ENCODE results near the gene RAB18.

RAB18 gene

GRCh38 chr10:27506280-27506679 lies 2.2 kb downstream of the RAB18 start:
- H3K4me3 ChIP-seq (ENCODE audit: low read length): peak overlapping the region; percentile 6
- DNase-seq (ENCODE audit: low read depth): no peak
- TF ChIP-seq CTCF (conservative IDR thresholded peaks at IDR 0.05; ENCODE audit: low read length): no peak

- H3K4me3 ChIP-seq (ENCODE audit: low read length): no peak overlapping the region
- TF ChIP-seq CTCF (conservative IDR thresholded peaks at IDR 0.05; ENCODE audit: low read length): no peak
- DNase-seq (ENCODE audit: low read depth): peak; percentile 25
Observed at GRCh38 chr10:27512548-27512947, 8.4 kb downstream of the RAB18 start.

GRCh38 chr10:27513451-27514191 lies 9.5 kb downstream of the RAB18 start:
- DNase-seq (ENCODE audit: low read depth): peak; percentile 86
- no peak overlapping the region for H3K4me3 ChIP-seq (ENCODE audit: low read length)
- no peak for TF ChIP-seq CTCF (conservative IDR thresholded peaks at IDR 0.05; ENCODE audit: low read length)

- DNase-seq (ENCODE audit: low read depth): no peak
- TF ChIP-seq CTCF (conservative IDR thresholded peaks at IDR 0.05; ENCODE audit: low read length): no peak
Observed at GRCh38 chr10:27514243-27514642, 10.1 kb downstream of the RAB18 start.

GRCh38 chr10:27518261-27518660 lies 14.2 kb downstream of the RAB18 start:
- TF ChIP-seq CTCF (conservative IDR thresholded peaks at IDR 0.05; ENCODE audit: low read length): no peak
- no peak for DNase-seq (ENCODE audit: low read depth)
- H3K4me3 ChIP-seq (ENCODE audit: low read length): no peak overlapping the region

More at GRCh38 chr10:27514243-27514642, 10.1 kb downstream of the RAB18 start:
- no peak overlapping the region for H3K4me3 ChIP-seq (ENCODE audit: low read length)

GRCh38 chr10:27525819-27526218 lies 21.7 kb downstream of the RAB18 start:
- no peak for TF ChIP-seq CTCF (conservative IDR thresholded peaks at IDR 0.05; ENCODE audit: low read length)
- no peak overlapping the region for H3K4me3 ChIP-seq (ENCODE audit: low read length)
- DNase-seq (ENCODE audit: low read depth): peak; percentile 86

- TF ChIP-seq CTCF (conservative IDR thresholded peaks at IDR 0.05; ENCODE audit: low read length): no peak
- no peak overlapping the region for H3K4me3 ChIP-seq (ENCODE audit: low read length)
- DNase-seq (ENCODE audit: low read depth): no peak
Observed at GRCh38 chr10:27526242-27526641, 22.1 kb downstream of the RAB18 start.

All from AG10803 (cell line).